Ishikawa (cell line): ENCODE measurements around the gene KCNJ1.

Source experiments
- CEBPB ChIP-seq: IDR thresholded peaks from 2 replicates; pipeline ENCODE4 v1.6.1; 2012
- CREB1 ChIP-seq: IDR thresholded peaks from 2 replicates; pipeline ENCODE4 v1.6.1; 2012; ENCODE audit warnings: low read depth
- EGR1 ChIP-seq: IDR thresholded peaks from 2 replicates; pipeline ENCODE4 v1.6.1; 2012
- EP300 ChIP-seq: IDR thresholded peaks from 2 replicates; pipeline ENCODE4 v1.6.1; 2012; ENCODE audit warnings: borderline replicate concordance
- FOXM1 ChIP-seq: IDR thresholded peaks from 2 replicates; pipeline ENCODE4 v1.6.1; 2012; ENCODE audit warnings: low read depth, borderline replicate concordance
- NFIC ChIP-seq: IDR thresholded peaks from 2 replicates; pipeline ENCODE4 v1.6.1; 2012
- RAD21 ChIP-seq: IDR thresholded peaks from 2 replicates; pipeline ENCODE4 v1.6.1; 2012; ENCODE audit warnings: low read depth
- TAF1 ChIP-seq: IDR thresholded peaks from 2 replicates; pipeline ENCODE4 v1.6.1; 2012; ENCODE audit warnings: low read depth, mild to moderate bottlenecking
- TCF12 ChIP-seq: IDR thresholded peaks from 2 replicates; pipeline ENCODE4 v1.6.1; 2012; ENCODE audit warnings: low read depth
- TEAD4 ChIP-seq: IDR thresholded peaks from 2 replicates; pipeline ENCODE4 v1.6.1; 2012
- YY1 ChIP-seq: IDR thresholded peaks from 2 replicates; pipeline ENCODE4 v1.6.1; 2012; ENCODE audit warnings: low read depth
- ZBTB7A ChIP-seq: IDR thresholded peaks from 2 replicates; pipeline ENCODE4 v1.6.1; 2012; ENCODE audit warnings: low read depth
- TF ChIP-seq, protein P1 (sequence below): IDR thresholded peaks from 2 replicates; pipeline ENCODE4 v1.6.1; 2012; ENCODE audit warnings: low read depth, mild to moderate bottlenecking
- TF ChIP-seq, protein P2 (sequence below): IDR thresholded peaks from 2 replicates; pipeline ENCODE4 v1.6.1; 2012
- TF ChIP-seq, protein P3 (sequence below): IDR thresholded peaks from 2 replicates; pipeline ENCODE4 v1.6.1; 2012

The KCNJ1 gene

DNA sequence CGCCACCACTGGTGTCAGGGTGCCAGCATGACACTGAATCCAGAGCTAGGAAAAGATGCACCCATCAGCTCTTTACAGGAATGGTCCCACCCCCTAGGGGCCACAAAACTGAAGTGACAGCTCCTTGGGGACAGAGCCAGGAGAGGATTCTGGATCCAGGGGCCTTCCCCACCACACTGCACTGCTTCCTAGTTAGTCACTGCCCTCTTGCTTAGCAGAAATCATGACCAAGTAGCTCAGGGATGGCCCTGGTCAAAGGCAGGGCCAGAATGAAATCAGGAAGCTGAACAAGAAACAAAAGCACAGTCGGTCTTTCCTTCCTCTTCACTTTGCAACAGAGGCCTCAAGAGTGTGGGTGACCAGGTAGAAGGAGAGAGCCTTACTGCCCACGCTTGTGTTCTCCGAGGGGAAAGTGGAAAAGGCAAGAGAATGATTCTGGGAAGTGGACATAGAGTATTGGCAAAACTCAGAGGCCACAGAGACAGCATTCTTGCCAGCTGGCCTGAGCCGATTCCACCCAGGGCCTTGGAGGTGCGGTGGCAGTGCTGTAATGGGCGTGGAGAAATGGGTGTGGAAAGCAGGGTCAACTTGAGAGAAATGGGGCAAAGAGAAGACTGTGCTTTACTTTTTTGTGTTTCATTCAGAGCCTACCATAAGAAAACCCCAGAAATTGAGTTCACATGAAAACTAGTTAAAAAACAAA is 39.8 kb downstream of the KCNJ1 start:
- TF ChIP-seq CREB1 (no peak), ZBTB7A (no peak), RAD21 (no peak), YY1 (no peak)
- TF ChIP-seq, protein P1, sequence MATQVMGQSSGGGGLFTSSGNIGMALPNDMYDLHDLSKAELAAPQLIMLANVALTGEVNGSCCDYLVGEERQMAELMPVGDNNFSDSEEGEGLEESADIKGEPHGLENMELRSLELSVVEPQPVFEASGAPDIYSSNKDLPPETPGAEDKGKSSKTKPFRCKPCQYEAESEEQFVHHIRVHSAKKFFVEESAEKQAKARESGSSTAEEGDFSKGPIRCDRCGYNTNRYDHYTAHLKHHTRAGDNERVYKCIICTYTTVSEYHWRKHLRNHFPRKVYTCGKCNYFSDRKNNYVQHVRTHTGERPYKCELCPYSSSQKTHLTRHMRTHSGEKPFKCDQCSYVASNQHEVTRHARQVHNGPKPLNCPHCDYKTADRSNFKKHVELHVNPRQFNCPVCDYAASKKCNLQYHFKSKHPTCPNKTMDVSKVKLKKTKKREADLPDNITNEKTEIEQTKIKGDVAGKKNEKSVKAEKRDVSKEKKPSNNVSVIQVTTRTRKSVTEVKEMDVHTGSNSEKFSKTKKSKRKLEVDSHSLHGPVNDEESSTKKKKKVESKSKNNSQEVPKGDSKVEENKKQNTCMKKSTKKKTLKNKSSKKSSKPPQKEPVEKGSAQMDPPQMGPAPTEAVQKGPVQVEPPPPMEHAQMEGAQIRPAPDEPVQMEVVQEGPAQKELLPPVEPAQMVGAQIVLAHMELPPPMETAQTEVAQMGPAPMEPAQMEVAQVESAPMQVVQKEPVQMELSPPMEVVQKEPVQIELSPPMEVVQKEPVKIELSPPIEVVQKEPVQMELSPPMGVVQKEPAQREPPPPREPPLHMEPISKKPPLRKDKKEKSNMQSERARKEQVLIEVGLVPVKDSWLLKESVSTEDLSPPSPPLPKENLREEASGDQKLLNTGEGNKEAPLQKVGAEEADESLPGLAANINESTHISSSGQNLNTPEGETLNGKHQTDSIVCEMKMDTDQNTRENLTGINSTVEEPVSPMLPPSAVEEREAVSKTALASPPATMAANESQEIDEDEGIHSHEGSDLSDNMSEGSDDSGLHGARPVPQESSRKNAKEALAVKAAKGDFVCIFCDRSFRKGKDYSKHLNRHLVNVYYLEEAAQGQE, result no peak

DNA sequence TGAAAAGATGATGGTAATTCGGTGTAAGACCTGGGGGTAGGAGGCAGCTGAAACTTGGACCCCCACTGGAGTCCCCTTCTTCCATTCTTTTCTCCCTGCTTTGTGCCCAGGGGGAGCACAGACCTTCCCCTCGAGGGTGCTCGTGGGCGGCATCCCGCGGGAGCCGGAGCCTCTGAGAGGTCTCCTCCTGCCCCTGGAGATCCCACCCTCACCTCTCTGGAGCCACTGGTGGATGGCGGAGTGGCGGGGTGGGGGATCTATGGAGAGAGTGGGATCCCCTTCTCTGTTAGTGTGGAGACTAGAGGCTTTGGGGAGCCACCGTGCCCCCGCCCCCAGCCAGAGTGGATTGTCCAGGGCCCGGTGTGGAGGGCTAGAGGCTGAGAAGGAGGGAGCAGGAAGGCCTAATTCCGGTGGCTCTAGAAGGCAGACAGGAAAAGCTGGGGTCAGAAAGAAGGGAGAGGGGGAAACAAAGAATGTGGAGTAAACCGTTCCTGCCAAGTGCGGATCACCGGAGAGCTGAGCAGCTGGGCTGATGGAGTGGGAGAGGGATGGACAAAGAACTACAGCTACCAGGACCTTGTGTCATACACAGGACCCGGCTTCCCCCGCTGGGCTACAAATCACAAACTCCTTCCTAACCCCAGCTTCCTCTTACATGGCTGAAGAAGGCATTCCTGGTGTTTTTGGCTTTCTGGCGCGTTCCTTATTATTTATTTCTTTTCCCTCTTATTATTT is 41.9 kb downstream of the KCNJ1 start:
- TF ChIP-seq TEAD4, result no peak
- TF ChIP-seq, protein P2, sequence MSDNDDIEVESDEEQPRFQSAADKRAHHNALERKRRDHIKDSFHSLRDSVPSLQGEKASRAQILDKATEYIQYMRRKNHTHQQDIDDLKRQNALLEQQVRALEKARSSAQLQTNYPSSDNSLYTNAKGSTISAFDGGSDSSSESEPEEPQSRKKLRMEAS, result no peak
- TF ChIP-seq CREB1, result no peak
- TF ChIP-seq RAD21, result no peak
- TF ChIP-seq, protein P1, result no peak
- TF ChIP-seq EP300, result no peak
- TF ChIP-seq FOXM1, result no peak

DNA sequence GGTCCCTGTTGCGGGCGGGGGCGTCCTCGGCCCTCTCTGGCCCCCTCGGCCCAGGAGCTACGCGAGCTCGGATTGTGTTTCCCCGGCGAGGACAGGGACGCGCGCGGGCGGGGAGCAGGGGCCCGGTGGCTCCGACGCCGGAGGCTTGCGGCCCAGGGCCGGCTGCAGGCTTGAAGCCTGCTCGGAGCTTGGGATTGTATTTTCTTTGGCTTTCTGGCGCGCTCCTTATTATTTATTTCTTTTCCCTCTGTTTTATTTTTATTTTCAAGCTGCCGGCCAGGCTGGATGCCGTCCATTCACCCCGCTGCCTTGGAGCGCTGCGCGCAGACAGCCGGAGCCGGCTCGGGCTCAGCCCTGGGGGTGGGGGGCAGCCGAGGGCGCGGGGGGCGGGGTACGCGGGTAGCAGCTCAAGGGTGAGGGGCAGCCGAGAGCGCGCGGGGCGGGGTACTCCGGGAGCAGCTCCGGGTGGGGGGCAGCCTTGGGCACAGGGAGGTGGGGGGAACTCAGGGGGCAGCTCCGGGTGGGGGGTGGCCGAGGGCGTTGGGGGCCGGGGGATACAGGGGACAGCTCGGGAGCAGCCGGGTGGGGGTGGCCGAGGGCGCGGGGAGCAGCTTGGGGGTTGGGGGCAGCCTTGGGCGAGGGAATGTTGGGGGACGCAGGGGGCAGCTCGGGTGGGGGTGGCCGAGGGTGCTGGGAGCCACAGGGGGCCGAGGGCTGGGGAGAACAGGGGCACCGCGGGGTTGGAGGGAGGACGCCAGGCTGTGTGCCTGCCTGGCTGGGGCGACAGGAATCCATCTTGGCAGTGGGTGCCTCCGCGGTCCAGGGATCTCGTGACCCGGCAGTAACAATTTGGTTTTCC is 42.7 kb downstream of the KCNJ1 start:
- no peak for TF ChIP-seq TAF1
- no peak for TF ChIP-seq CREB1
- no peak for TF ChIP-seq NFIC
- no peak for TF ChIP-seq RAD21
- TF ChIP-seq, protein P3, sequence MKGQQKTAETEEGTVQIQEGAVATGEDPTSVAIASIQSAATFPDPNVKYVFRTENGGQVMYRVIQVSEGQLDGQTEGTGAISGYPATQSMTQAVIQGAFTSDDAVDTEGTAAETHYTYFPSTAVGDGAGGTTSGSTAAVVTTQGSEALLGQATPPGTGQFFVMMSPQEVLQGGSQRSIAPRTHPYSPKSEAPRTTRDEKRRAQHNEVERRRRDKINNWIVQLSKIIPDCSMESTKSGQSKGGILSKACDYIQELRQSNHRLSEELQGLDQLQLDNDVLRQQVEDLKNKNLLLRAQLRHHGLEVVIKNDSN, result no peak
- TF ChIP-seq FOXM1, result no peak
- TF ChIP-seq, protein P1, result no peak
- no peak for TF ChIP-seq CEBPB
- no peak for TF ChIP-seq ZBTB7A
- no peak for TF ChIP-seq YY1
- no peak for TF ChIP-seq EP300
- TF ChIP-seq TEAD4, result no peak
- TF ChIP-seq EGR1, result no peak
- TF ChIP-seq, protein P2, result no peak
- TF ChIP-seq TCF12, result no peak

DNA sequence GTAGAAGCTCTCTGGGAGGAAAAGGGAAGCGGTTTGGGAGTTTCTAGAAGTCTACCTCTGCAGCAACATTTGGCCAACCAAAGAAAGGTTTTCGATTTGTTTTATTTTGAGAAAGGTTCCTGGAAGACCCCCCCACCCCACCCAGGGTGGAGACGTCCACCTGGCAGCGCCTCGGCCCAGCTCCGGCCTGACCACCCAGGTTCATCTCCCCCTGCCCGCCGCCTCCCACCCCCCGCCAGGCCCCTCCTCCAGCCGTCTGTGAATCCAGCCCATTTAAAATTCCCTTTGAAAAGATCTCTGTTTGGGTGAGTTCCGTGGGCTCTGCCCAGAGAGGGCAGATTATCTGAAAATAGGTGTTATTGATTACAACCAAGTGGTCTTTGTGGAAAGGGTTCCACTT is 43.3 kb downstream of the KCNJ1 start:
- TF ChIP-seq FOXM1 (no peak), YY1 (no peak), TAF1 (no peak), NFIC (no peak), EP300 (no peak)
- TF ChIP-seq, protein P3, result no peak
